NCI-H2171 treated with DMSO at 0.1 percent for 48 hours (cell line): ENCODE data around the gene NCS1.

Experiments used
- DNase-seq: peaks from one replicate; lab custom pipeline; 2025; lab: John Stamatoyannopoulos, UW

Gene NCS1

GRCh38 chr9:130213911-130214761 lies 41.9 kb downstream of the NCS1 start:
- DNase-seq: peak; percentile 75

GRCh38 chr9:130214776-130215340 lies 42.7 kb downstream of the NCS1 start:
- DNase-seq: peak; percentile 67

GRCh38 chr9:130215341-130216119 lies 43.3 kb downstream of the NCS1 start:
- DNase-seq: no peak

- no peak for DNase-seq
Measured at GRCh38 chr9:130217838-130218237, 45.6 kb downstream of the NCS1 start.

- DNase-seq: no peak
Measured at GRCh38 chr9:130219661-130220096, 47.5 kb downstream of the NCS1 start.

- DNase-seq: peak; percentile 32
Measured at GRCh38 chr9:130220352-130220751, 48.1 kb downstream of the NCS1 start.

GRCh38 chr9:130222833-130223232 lies 50.6 kb downstream of the NCS1 start:
- DNase-seq: no peak

- DNase-seq: no peak
Measured at GRCh38 chr9:130225071-130225470, 52.9 kb downstream of the NCS1 start.

- DNase-seq: no peak
Measured at GRCh38 chr9:130225586-130225985, 53.4 kb downstream of the NCS1 start.

GRCh38 chr9:130226112-130226511 lies 53.9 kb downstream of the NCS1 start:
- DNase-seq: no peak

GRCh38 chr9:130227833-130228232 lies 55.6 kb downstream of the NCS1 start:
- no peak for DNase-seq

GRCh38 chr9:130229759-130230158 lies 57.6 kb downstream of the NCS1 start:
- DNase-seq: no peak

- DNase-seq: peak; percentile 77
Measured at GRCh38 chr9:130230631-130231030, 58.4 kb downstream of the NCS1 start.

- peak; percentile 93 for DNase-seq
Measured at GRCh38 chr9:130232899-130233586, 60.8 kb downstream of the NCS1 start.

- no peak for DNase-seq
Measured at GRCh38 chr9:130233587-130233945, 61.4 kb downstream of the NCS1 start.

GRCh38 chr9:130234340-130235260 lies 62.4 kb downstream of the NCS1 start:
- no peak for DNase-seq

GRCh38 chr9:130235558-130236435 lies 63.6 kb downstream of the NCS1 start:
- DNase-seq: peak; percentile 78

GRCh38 chr9:130236436-130236985 lies 64.3 kb downstream of the NCS1 start:
- DNase-seq: no peak

- DNase-seq: no peak
Measured at GRCh38 chr9:130237076-130237475, 64.9 kb downstream of the NCS1 start.
